Measurements from ENCODE around the gene COX5A. TPM values are rescaled to one million over a fixed set of nuclear protein-coding genes. Genes with fewer than 3 reads are reported as not detected.

COX5A gene
- total and polyA plus RNA-seq, 2 of the 13 experiments (the other 11 are each of a cell fraction or from before 2014, with no cell fraction given) = 158 to 218 TPM

- TF ChIP-seq MIER2 (CRISPR knock-in tag; IDR thresholded peaks at IDR 0.05) (no peak; the same call in 1 of the 2 replicates), MATR3 (CRISPR knock-in tag; IDR thresholded peaks at IDR 0.05) (no peak), HBP1 (CRISPR knock-in tag; IDR thresholded peaks at IDR 0.05; ENCODE audit: low read depth) (peak; percentile 58), ZNF230 (CRISPR knock-in tag; IDR thresholded peaks at IDR 0.05) (peak; percentile 81; the same call in 1 of the 2 replicates), TARDBP (CRISPR knock-in tag; IDR thresholded peaks at IDR 0.05) (0 out of 2 replicates have a peak, but pooled peaks have one; percentile 76), CREBL2 (CRISPR knock-in tag; IDR thresholded peaks at IDR 0.05; ENCODE audit: borderline replicate concordance) (no peak), HHEX (CRISPR knock-in tag; IDR thresholded peaks at IDR 0.05) (no peak), RAD51 (IDR thresholded peaks at IDR 0.05; ENCODE audit: borderline replicate concordance) (no peak), NCOA1 (CRISPR knock-in tag; IDR thresholded peaks at IDR 0.05) (peak; percentile 77; the same call in 1 of the 2 replicates), ISL2 (CRISPR knock-in tag; IDR thresholded peaks at IDR 0.05) (peak; percentile 31; the same call in 1 of the 2 replicates), JUN (CRISPR knock-in tag; IDR thresholded peaks at IDR 0.05) (no peak), ZNF501 (CRISPR knock-in tag; IDR thresholded peaks at IDR 0.05) (peak; percentile 94), YEATS4 (CRISPR knock-in tag; IDR thresholded peaks at IDR 0.05; ENCODE audit: borderline replicate concordance) (peak; percentile 96), SKI (IDR thresholded peaks at IDR 0.05; ENCODE audit: partially characterized antibody) (peak; percentile 60), SIN3A (IDR thresholded peaks at IDR 0.05; ENCODE audit: borderline replicate concordance, low read depth, low read length) (peak; percentile 55; the same call in 1 of the 2 replicates), RORA (CRISPR knock-in tag; IDR thresholded peaks at IDR 0.05) (no peak), FOXP1 (IDR thresholded peaks at IDR 0.05) (no peak), FOXP1 (CRISPR knock-in tag; IDR thresholded peaks at IDR 0.05) (no peak), KLF11 (CRISPR knock-in tag; IDR thresholded peaks at IDR 0.05) (no peak), CBX2 (IDR thresholded peaks at IDR 0.05; ENCODE audit: low read depth, low read length) (no peak), CBX2 (CRISPR knock-in tag; IDR thresholded peaks at IDR 0.05; ENCODE audit: low read depth) (no peak), ZSCAN9 (CRISPR knock-in tag; IDR thresholded peaks at IDR 0.05; ENCODE audit: borderline replicate concordance) (peak; percentile 29; the same call in 1 of the 2 replicates), ZSCAN22 (CRISPR knock-in tag; IDR thresholded peaks at IDR 0.05) (no peak), ZNF326 (CRISPR knock-in tag; IDR thresholded peaks at IDR 0.05; ENCODE audit: borderline replicate concordance) (no peak), ZBTB8A (CRISPR knock-in tag; IDR thresholded peaks at IDR 0.05; ENCODE audit: borderline replicate concordance, low read depth) (0 out of 2 replicates have a peak, but pooled peaks have one; percentile 59), ZNF431 (CRISPR knock-in tag; IDR thresholded peaks at IDR 0.05; ENCODE audit: borderline replicate concordance, low read depth) (peak; percentile 72; the same call in 1 of the 2 replicates), ZBTB20 (CRISPR knock-in tag; IDR thresholded peaks at IDR 0.05; ENCODE audit: borderline replicate concordance, low read depth) (no peak), LRRFIP1 (CRISPR knock-in tag; conservative IDR thresholded peaks at IDR 0.05) (no peak), SMAD1 (CRISPR knock-in tag; IDR thresholded peaks at IDR 0.05; ENCODE audit: borderline replicate concordance, low read depth) (peak; percentile 81; the same call in 1 of the 2 replicates), POLR2AphosphoS2 (IDR thresholded peaks at IDR 0.05; ENCODE audit: low read depth, low read length) (no peak)
Measured at GRCh38 chr15:74937590-74938371, at the start of gene COX5A (continued).

Measured in HepG2 (cell line).